ENCODE results near the gene ABCC1. TPM values are rescaled to one million over a fixed set of nuclear protein-coding genes. Genes with fewer than 3 reads are reported as not detected.

The ABCC1 gene
- total RNA-seq, 1 donor from 2014 or later, result 47.9 TPM

Other genes with a start within 250 kb of the ABCC1 start
- 4.8 to 58.3 TPM (median 57.8 TPM) in 3 replicates for gene MYH11, start 92.6 kb upstream of the ABCC1 start, total RNA-seq
- gene CEP20, start 61.0 kb upstream of the ABCC1 start, total RNA-seq, result 16.4 to 25.5 TPM (median 19.7 TPM) in 3 replicates

Measured in chondrocyte (in vitro differentiated cells).